Parathyroid adenoma (tissue), 2 donors: ENCODE data around the gene LYPD4.

Source experiments
- H2AFZ ChIP-seq: fragments of 300-600 bp; sonication (generic); one replicate; pipeline ENCODE4 v1.7.0; 2017; ENCODE audit warnings: antibody characterized with exemption, mild to moderate bottlenecking
- H3K27ac ChIP-seq: fragments of 300-600 bp; sonication (generic); one replicate; pipeline ENCODE4 v1.7.0; 2017
- H3K27me3 ChIP-seq: fragments of 300-600 bp; sonication (generic); one replicate; pipeline ENCODE4 v1.7.0; 2017; ENCODE audit warnings: low read length; ENCODE audit not compliant: control insufficient read depth, insufficient read depth
- H3K36me3 ChIP-seq: fragments of 300-600 bp; sonication (generic); one replicate; pipeline ENCODE4 v1.7.0; 2017; ENCODE audit warnings: low read length; ENCODE audit not compliant: control insufficient read depth, insufficient read depth
- H3K4me1 ChIP-seq: fragments of 300-600 bp; sonication (generic); one replicate; pipeline ENCODE4 v1.7.0; 2017; ENCODE audit warnings: control low read depth
- H3K4me2 ChIP-seq: fragments of 300-600 bp; sonication (generic); one replicate; pipeline ENCODE4 v1.7.0; 2017; ENCODE audit warnings: low read length
- H3K4me3 ChIP-seq: fragments of 300-600 bp; sonication (generic); one replicate; pipeline ENCODE4 v1.7.0; 2017; ENCODE audit warnings: low read depth, low read length
- H3K79me2 ChIP-seq: fragments of 300-600 bp; sonication (generic); one replicate; pipeline ENCODE4 v1.7.0; 2017; ENCODE audit warnings: control low read depth
- H3K9ac ChIP-seq: fragments of 300-600 bp; sonication (generic); one replicate; pipeline ENCODE4 v1.7.0; 2017; ENCODE audit warnings: mild to moderate bottlenecking
- H3K9me3 ChIP-seq: fragments of 300-600 bp; sonication (generic); one replicate; pipeline ENCODE4 v1.7.0; 2017; ENCODE audit warnings: low read length; ENCODE audit not compliant: control insufficient read depth
- CTCF ChIP-seq: fragments of 300-600 bp; sonication (generic); IDR thresholded peaks from one replicate; pipeline ENCODE4 v1.7.0; 2017; ENCODE audit warnings: antibody characterized with exemption, mild to moderate bottlenecking
- donor health status: primary hyperparathyroidism.

Gene LYPD4

GRCh38 chr19:41864374-41864773 lies 19.9 kb upstream of the LYPD4 start:
- no peak for TF ChIP-seq CTCF
- Histone ChIP-seq H2AFZ (no peak overlapping the region), H3K4me3 (no peak overlapping the region), H3K27me3 (no peaks in the 10 kb centered on the region), H3K36me3 (no peaks in the 10 kb centered on the region), H3K9ac (no peak overlapping the region), H3K9me3 (no peaks in the 10 kb centered on the region), H3K4me2 (no peak overlapping the region), H3K79me2 (peaks cover 40% of the 10 kb centered on the region), H3K27ac (no peak overlapping the region), H3K4me1 (peaks cover 14% of the 10 kb centered on the region)

GRCh38 chr19:41863209-41863931 lies 18.9 kb upstream of the LYPD4 start:
- Histone ChIP-seq H3K4me1 (peaks cover 13% of the 10 kb centered on the region), H3K9ac (no peak overlapping the region), H2AFZ (no peak overlapping the region), H3K79me2 (peaks cover 40% of the 10 kb centered on the region), H3K27ac (no peak overlapping the region), H3K36me3 (no peaks in the 10 kb centered on the region), H3K27me3 (no peaks in the 10 kb centered on the region), H3K9me3 (no peaks in the 10 kb centered on the region), H3K4me2 (no peak overlapping the region), H3K4me3 (no peak overlapping the region)
- no peak for TF ChIP-seq CTCF

- no peak overlapping the region for H3K9ac ChIP-seq
- no peak for TF ChIP-seq CTCF
Observed at GRCh38 chr19:41862445-41862986, 18.0 kb upstream of the LYPD4 start.

GRCh38 chr19:41861846-41862245 lies 17.4 kb upstream of the LYPD4 start:
- TF ChIP-seq CTCF = no peak
- Histone ChIP-seq H3K27me3 (no peaks in the 10 kb centered on the region), H3K9me3 (no peaks in the 10 kb centered on the region), H3K79me2 (peaks cover 40% of the 10 kb centered on the region), H3K4me1 (peaks cover 6% of the 10 kb centered on the region), H3K4me2 (no peak overlapping the region), H3K4me3 (no peak overlapping the region), H3K27ac (no peak overlapping the region), H3K9ac (no peak overlapping the region), H2AFZ (no peak overlapping the region), H3K36me3 (no peaks in the 10 kb centered on the region)

More at GRCh38 chr19:41862445-41862986, 18.0 kb upstream of the LYPD4 start:
- no peaks in the 10 kb centered on the region for H3K9me3 ChIP-seq
- H3K79me2 ChIP-seq = peaks cover 40% of the 10 kb centered on the region
- no peak overlapping the region for H3K4me3 ChIP-seq
- no peaks in the 10 kb centered on the region for H3K36me3 ChIP-seq
- no peak overlapping the region for H3K4me2 ChIP-seq
- H2AFZ ChIP-seq = no peak overlapping the region
- H3K27me3 ChIP-seq = no peaks in the 10 kb centered on the region
- peaks cover 6% of the 10 kb centered on the region for H3K4me1 ChIP-seq
- no peak overlapping the region for H3K27ac ChIP-seq
